Stimulated activated CD4-positive, alpha-beta T cell treated with anti-CD3 and anti-CD28 coated beads, Interleukin-2, amount 100 ng/mL, for 48 hours (primary cell): Measurements from ENCODE around the gene FOXF1.

Source experiments
- DNase-seq, 2 donors: peaks; one replicate each; pipeline ENCODE4 v3.0.0-alpha.2; 2020

FOXF1 gene

GRCh38 chr16:86505185-86505898 is 5.0 kb upstream of the FOXF1 start:
- no peak for DNase-seq

GRCh38 chr16:86505899-86506864 is 4.1 kb upstream of the FOXF1 start:
- no peak for DNase-seq

- DNase-seq: no peak
These were observed 2.9 kb upstream of the FOXF1 start for GRCh38 chr16:86507173-86508027.

- DNase-seq: no peak
These were observed 2.0 kb upstream of the FOXF1 start for GRCh38 chr16:86508028-86508946.

- no peak for DNase-seq
These were observed 1.2 kb upstream of the FOXF1 start for GRCh38 chr16:86508947-86509758.

- no peak for DNase-seq
These were observed 415 bp upstream of the FOXF1 start for GRCh38 chr16:86509759-86510464.

- no peak for DNase-seq
These were observed 1.2 kb downstream of the FOXF1 start for GRCh38 chr16:86511317-86512161.

GRCh38 chr16:86512301-86512859 is 2.1 kb downstream of the FOXF1 start:
- DNase-seq: no peak

- DNase-seq: no peak
These were observed 2.6 kb downstream of the FOXF1 start for GRCh38 chr16:86512860-86513470.

GRCh38 chr16:86513471-86514277 is 3.3 kb downstream of the FOXF1 start:
- DNase-seq: no peak

- no peak for DNase-seq
These were observed 4.4 kb downstream of the FOXF1 start for GRCh38 chr16:86514481-86515376.

- no peak for DNase-seq
These were observed 5.1 kb downstream of the FOXF1 start for GRCh38 chr16:86515413-86515776.

- DNase-seq: no peak
These were observed 5.7 kb downstream of the FOXF1 start for GRCh38 chr16:86515777-86516622.

GRCh38 chr16:86516623-86517003 is 6.3 kb downstream of the FOXF1 start:
- DNase-seq: no peak

GRCh38 chr16:86517033-86517432 is 6.7 kb downstream of the FOXF1 start:
- no peak for DNase-seq
